IMR-90 (cell line): ENCODE data around the gene IFIT1. TPM values are rescaled to one million over a fixed set of nuclear protein-coding genes. Genes with fewer than 3 reads are reported as not detected.

Source experiments
- ATAC-seq: fragments of 200-7000 bp; cut with Tn5 transposase; 2 replicates; pipeline ENCODE4 v1.9.1; 2020; ENCODE audit warnings: low read depth, mild to moderate bottlenecking, moderate library complexity
- BruUV-seq: library from RNA; stranded (reverse); fragments of 400-500 nt; replicated peaks from 2 replicates; lab custom pipeline; 2021; lab: Mats Ljungman, UMichigan
- CTCF ChIA-PET: fragments of 300-600 bp; formaldehyde crosslinking; extraction: SDS; loops from one replicate; lab custom pipeline; 2021; ENCODE audit warnings: antibody characterized with exemption; lab: Yijun Ruan, JAX
- POLR2A ChIA-PET: fragments of 300-600 bp; sonication (Branson Sonifier 250); formaldehyde crosslinking; loops from one replicate; lab custom pipeline; 2022; ENCODE audit warnings: antibody characterized with exemption; ENCODE audit not compliant: unreplicated experiment; lab: Charles Lee
- DNase-seq: peaks from one replicate; pipeline ENCODE4 v3.0.0; 2013
- H2AFZ ChIP-seq: replicated peaks from 2 replicates; pipeline ENCODE3; 2013; ENCODE audit warnings: low read length, mild to moderate bottlenecking; ENCODE audit not compliant: poor library complexity
- H2AK5ac ChIP-seq: 2 replicates; pipeline ENCODE4 v1.6.1; 2013; ENCODE audit warnings: low read depth, low read length, inconsistent platforms
- H2AK9ac ChIP-seq: replicated peaks from 2 replicates; pipeline ENCODE3; 2013; ENCODE audit warnings: mild to moderate bottlenecking, low read depth, low read length, moderate library complexity; ENCODE audit not compliant: poor library complexity
- H2BK120ac ChIP-seq: 2 replicates; pipeline ENCODE4 v1.6.1; 2013; ENCODE audit warnings: low read depth, low read length, inconsistent platforms
- H2BK15ac ChIP-seq: 3 replicates; pipeline ENCODE4 v1.6.1; 2013; ENCODE audit warnings: low read depth, low read length, inconsistent platforms
- H2BK20ac ChIP-seq: 2 replicates; pipeline ENCODE4 v1.6.1; 2013; ENCODE audit warnings: low read depth, mild to moderate bottlenecking, inconsistent platforms, low read length, moderate library complexity
- H2BK5ac ChIP-seq: 2 replicates; pipeline ENCODE4 v1.6.1; 2013; ENCODE audit warnings: mild to moderate bottlenecking, low read depth, low read length, inconsistent platforms; ENCODE audit not compliant: poor library complexity, severe bottlenecking
- H3K14ac ChIP-seq: replicated peaks from 2 replicates; pipeline ENCODE4 v1.6.1; 2013; ENCODE audit warnings: low read depth, low read length, inconsistent platforms
- H3K18ac ChIP-seq: 2 replicates; pipeline ENCODE4 v1.6.1; 2013; ENCODE audit warnings: low read depth, low read length, control low read depth
- H3K23ac ChIP-seq: 2 replicates; pipeline ENCODE4 v1.6.1; 2013; ENCODE audit warnings: low read depth, low read length, inconsistent platforms
- H3K27ac ChIP-seq: 2 replicates; pipeline ENCODE4 v1.5.1; 2013; ENCODE audit warnings: mild to moderate bottlenecking, control low read depth, low read length; ENCODE audit not compliant: insufficient read depth
- H3K27me3 ChIP-seq: 2 replicates; pipeline ENCODE4 v1.6.1; 2013; ENCODE audit warnings: low read length; ENCODE audit not compliant: control insufficient read depth, insufficient read depth
- H3K36me3 ChIP-seq: 2 replicates; pipeline ENCODE4 v1.6.1; 2013; ENCODE audit warnings: low read length, mixed read lengths; ENCODE audit not compliant: control insufficient read depth, insufficient read depth
- H3K4ac ChIP-seq: 2 replicates; pipeline ENCODE4 v1.6.1; 2013; ENCODE audit warnings: low read depth, low read length, inconsistent platforms
- H3K4me1 ChIP-seq: 2 replicates; pipeline ENCODE4 v1.6.1; 2013; ENCODE audit warnings: low read length, mixed read lengths; ENCODE audit not compliant: control insufficient read depth, insufficient read depth
- H3K4me2 ChIP-seq: 2 replicates; pipeline ENCODE4 v1.6.1; 2013; ENCODE audit warnings: low read depth, mild to moderate bottlenecking, control low read depth, low read length, moderate library complexity
- H3K4me3 ChIP-seq: 2 replicates; pipeline ENCODE4 v1.5.1; 2013; ENCODE audit warnings: low read depth, mild to moderate bottlenecking, control low read depth, low read length, moderate library complexity; ENCODE audit not compliant: insufficient read depth
- H3K56ac ChIP-seq: 2 replicates; pipeline ENCODE4 v1.6.1; 2013; ENCODE audit warnings: low read length, inconsistent platforms; ENCODE audit not compliant: insufficient read depth; ENCODE audit errors: extremely low read depth
- H3K79me1 ChIP-seq, 2 experiments: 2 replicates each; pipeline ENCODE4 v1.6.1; 2013; ENCODE audit warnings: low read length in 2 of 2, inconsistent platforms in 1 of 2, low read depth in 1 of 2
- H3K9ac ChIP-seq: 2 replicates; pipeline ENCODE4 v1.6.1; 2013; ENCODE audit warnings: low read depth, low read length, control low read depth
- H3K9me1 ChIP-seq: 2 replicates; pipeline ENCODE4 v1.6.1; 2013; ENCODE audit warnings: low read length, inconsistent platforms; ENCODE audit not compliant: insufficient read depth
- H3K9me3 ChIP-seq: 2 replicates; pipeline ENCODE4 v1.6.1; 2013; ENCODE audit warnings: low read length; ENCODE audit not compliant: control insufficient read depth, insufficient read depth
- H4K20me1 ChIP-seq: 2 replicates; pipeline ENCODE4 v1.6.1; 2013; ENCODE audit warnings: low read length, inconsistent platforms; ENCODE audit not compliant: insufficient read depth
- H4K5ac ChIP-seq: 2 replicates; pipeline ENCODE4 v1.6.1; 2013; ENCODE audit warnings: mild to moderate bottlenecking, low read depth, low read length, control low read depth
- H4K8ac ChIP-seq, 2 experiments: 2 replicates each; pipeline ENCODE4 v1.6.1; 2013; ENCODE audit warnings: low read depth in 2 of 2, low read length in 2 of 2, control low read depth in 1 of 2, inconsistent platforms in 1 of 2
- H4K91ac ChIP-seq: 2 replicates; pipeline ENCODE4 v1.6.1; 2013; ENCODE audit warnings: low read depth, low read length, inconsistent platforms; ENCODE audit not compliant: insufficient read depth
- CEBPB ChIP-seq: IDR thresholded peaks from 2 replicates; pipeline ENCODE4 v1.6.1; 2012; ENCODE audit warnings: low read depth, low read length, improper control_type of control experiment
- CHD1 ChIP-seq: IDR thresholded peaks from 2 replicates; pipeline ENCODE4 v1.6.1; 2012; ENCODE audit warnings: low read depth, low read length, improper control_type of control experiment
- FOS ChIP-seq: fragments of 150-350 bp; IDR thresholded peaks from 2 replicates; pipeline ENCODE4 v1.6.1; 2016; ENCODE audit warnings: low read depth, low read length
- MAFK ChIP-seq: IDR thresholded peaks from 2 replicates; pipeline ENCODE4 v1.6.1; 2012; ENCODE audit warnings: low read depth, low read length, improper control_type of control experiment
- MAZ ChIP-seq: IDR thresholded peaks from 2 replicates; pipeline ENCODE4 v1.6.1; 2012; ENCODE audit warnings: low read depth, mild to moderate bottlenecking, low read length, improper control_type of control experiment, moderate library complexity, borderline replicate concordance
- NFE2L2 ChIP-seq: fragments of 150-350 bp; IDR thresholded peaks from 2 replicates; pipeline ENCODE4 v1.6.1; 2016; ENCODE audit warnings: low read depth, mild to moderate bottlenecking, low read length
- POLR2A ChIP-seq: IDR thresholded peaks from 2 replicates; pipeline ENCODE4 v1.6.1; 2012; ENCODE audit warnings: mild to moderate bottlenecking, low read depth, low read length
- RAD21 ChIP-seq: IDR thresholded peaks from 2 replicates; pipeline ENCODE4 v1.6.1; 2012; ENCODE audit warnings: low read length, improper control_type of control experiment
- RCOR1 ChIP-seq: IDR thresholded peaks from 2 replicates; pipeline ENCODE4 v1.6.1; 2012; ENCODE audit warnings: mild to moderate bottlenecking, low read length, improper control_type of control experiment; ENCODE audit not compliant: insufficient replicate concordance
- SMC3 ChIP-seq: fragments of 150-350 bp; IDR thresholded peaks from 2 replicates; pipeline ENCODE4 v1.6.1; 2016; ENCODE audit warnings: low read depth, mild to moderate bottlenecking, antibody characterized with exemption, low read length, moderate library complexity
- dilution Hi-C: fragments of 300-500 bp; cut with HindIII; formaldehyde crosslinking; loops from one replicate; pipeline ENCODE4 v1.14.3; 2018; ENCODE audit warnings: low sequenced_read_pairs; ENCODE audit not compliant: unreplicated experiment
- in situ Hi-C: fragments of 300-500 bp; cut with MboI; formaldehyde crosslinking; loops from 3 replicates; pipeline ENCODE4 v1.14.3; 2019; ENCODE audit warnings: low sequenced_read_pairs, inconsistent platforms, mixed read lengths
- intact Hi-C: fragments of 100-400 bp; cut with micrococcal nuclease; formaldehyde crosslinking; loops from 2 replicates; pipeline ENCODE4 v1.10.0; 2022
- polyA plus RNA-seq, 3 experiments: library from polyadenylated mRNA; depleted of rRNA; stranded (reverse); fragments of >200 nt; gene quantifications; 2 replicates each; pipeline ENCODE4 v1.2.3, GENCODE V29; 2012; ENCODE audit warnings: low replicate concordance in 1 of 3
- total RNA-seq: library from RNA; depleted of rRNA; stranded (reverse); fragments of >200 nt; gene quantifications from 2 replicates; pipeline ENCODE4 v1.2.3, GENCODE V29; 2012
- TF ChIP-seq, protein P1 (sequence below): fragments of 150-350 bp; IDR thresholded peaks from 2 replicates; pipeline ENCODE4 v1.6.1; 2016; ENCODE audit warnings: low read depth, mild to moderate bottlenecking, low read length, moderate library complexity, borderline replicate concordance
- TF ChIP-seq, protein P2 (sequence below): conservative IDR thresholded peaks from 2 replicates; pipeline ENCODE4 v1.5.1; 2012; ENCODE audit warnings: mild to moderate bottlenecking, low read depth, low read length, improper control_type of control experiment
- TF ChIP-seq, protein P3 (sequence below): fragments of 150-350 bp; IDR thresholded peaks from 2 replicates; pipeline ENCODE4 v1.6.1; 2017; ENCODE audit warnings: mild to moderate bottlenecking, antibody characterized with exemption, low read length, low read depth

Gene IFIT1
- total and polyA plus RNA-seq, 2 of the 4 experiments (the other 2 are of a cell fraction) = 6.1 to 6.8 TPM

DNA sequence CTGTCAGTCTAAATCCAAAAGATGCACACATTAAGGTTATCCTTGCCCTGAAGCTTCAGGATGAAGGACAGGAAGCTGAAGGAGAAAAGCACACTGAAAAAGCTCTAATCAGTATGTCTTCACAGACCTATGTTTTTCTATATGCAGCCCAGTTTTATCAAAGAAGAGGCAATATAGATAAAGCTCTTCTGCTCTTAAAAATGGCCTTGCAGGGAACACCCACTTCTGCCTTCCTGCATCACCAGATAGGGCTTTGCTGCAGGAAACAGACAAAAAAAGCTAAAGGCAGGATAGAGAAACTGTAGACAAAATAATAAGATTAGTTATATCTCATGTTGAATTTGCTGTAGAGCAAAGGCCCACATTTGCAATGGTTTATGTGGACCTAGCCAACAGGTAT, 29.5 kb upstream of the IFIT1 start:
- Histone ChIP-seq H3K36me3 (no peaks in the 10 kb centered on the region), H3K23ac (no peak overlapping the region), H3K79me1 (no peaks in the 10 kb centered on the region), H3K56ac (no peak overlapping the region), H2AK9ac (no peak overlapping the region), H4K20me1 (no peaks in the 10 kb centered on the region), H2AK5ac (no peak overlapping the region), H4K91ac (no peak overlapping the region), H3K4me2 (no peak overlapping the region), H2BK15ac (no peak overlapping the region), H3K14ac (no peak overlapping the region), H4K8ac (no peak overlapping the region), H4K5ac (no peak overlapping the region), H3K9me1 (no peaks in the 10 kb centered on the region), H3K27ac (no peak overlapping the region), H2AFZ (no peak overlapping the region), H3K9ac (no peak overlapping the region), H3K4me3 (no peak overlapping the region), H3K18ac (no peak overlapping the region), H2BK20ac (no peak overlapping the region), H2BK5ac (no peak overlapping the region), H3K9me3 (no peaks in the 10 kb centered on the region), H3K27me3 (no peaks in the 10 kb centered on the region), H2BK120ac (no peak overlapping the region), H3K4ac (no peak overlapping the region), H3K4me1 (no peaks in the 10 kb centered on the region)
- no TSS peak for BruUV-seq
- dilution Hi-C loops (no loop called here), intact Hi-C loops (no loop called here), in situ Hi-C loops (no loop called here)
- ChIA-PET CTCF (no interaction called here), POLR2A (no interaction called here)
- ATAC-seq = no peak
- TF ChIP-seq CHD1 = no peak
- no peak for TF ChIP-seq POLR2A
- TF ChIP-seq MAFK = no peak
- TF ChIP-seq, protein P1, sequence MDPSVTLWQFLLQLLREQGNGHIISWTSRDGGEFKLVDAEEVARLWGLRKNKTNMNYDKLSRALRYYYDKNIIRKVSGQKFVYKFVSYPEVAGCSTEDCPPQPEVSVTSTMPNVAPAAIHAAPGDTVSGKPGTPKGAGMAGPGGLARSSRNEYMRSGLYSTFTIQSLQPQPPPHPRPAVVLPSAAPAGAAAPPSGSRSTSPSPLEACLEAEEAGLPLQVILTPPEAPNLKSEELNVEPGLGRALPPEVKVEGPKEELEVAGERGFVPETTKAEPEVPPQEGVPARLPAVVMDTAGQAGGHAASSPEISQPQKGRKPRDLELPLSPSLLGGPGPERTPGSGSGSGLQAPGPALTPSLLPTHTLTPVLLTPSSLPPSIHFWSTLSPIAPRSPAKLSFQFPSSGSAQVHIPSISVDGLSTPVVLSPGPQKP = no peak
- TF ChIP-seq, protein P2, sequence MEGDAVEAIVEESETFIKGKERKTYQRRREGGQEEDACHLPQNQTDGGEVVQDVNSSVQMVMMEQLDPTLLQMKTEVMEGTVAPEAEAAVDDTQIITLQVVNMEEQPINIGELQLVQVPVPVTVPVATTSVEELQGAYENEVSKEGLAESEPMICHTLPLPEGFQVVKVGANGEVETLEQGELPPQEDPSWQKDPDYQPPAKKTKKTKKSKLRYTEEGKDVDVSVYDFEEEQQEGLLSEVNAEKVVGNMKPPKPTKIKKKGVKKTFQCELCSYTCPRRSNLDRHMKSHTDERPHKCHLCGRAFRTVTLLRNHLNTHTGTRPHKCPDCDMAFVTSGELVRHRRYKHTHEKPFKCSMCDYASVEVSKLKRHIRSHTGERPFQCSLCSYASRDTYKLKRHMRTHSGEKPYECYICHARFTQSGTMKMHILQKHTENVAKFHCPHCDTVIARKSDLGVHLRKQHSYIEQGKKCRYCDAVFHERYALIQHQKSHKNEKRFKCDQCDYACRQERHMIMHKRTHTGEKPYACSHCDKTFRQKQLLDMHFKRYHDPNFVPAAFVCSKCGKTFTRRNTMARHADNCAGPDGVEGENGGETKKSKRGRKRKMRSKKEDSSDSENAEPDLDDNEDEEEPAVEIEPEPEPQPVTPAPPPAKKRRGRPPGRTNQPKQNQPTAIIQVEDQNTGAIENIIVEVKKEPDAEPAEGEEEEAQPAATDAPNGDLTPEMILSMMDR = no peak
- TF ChIP-seq, protein P3, sequence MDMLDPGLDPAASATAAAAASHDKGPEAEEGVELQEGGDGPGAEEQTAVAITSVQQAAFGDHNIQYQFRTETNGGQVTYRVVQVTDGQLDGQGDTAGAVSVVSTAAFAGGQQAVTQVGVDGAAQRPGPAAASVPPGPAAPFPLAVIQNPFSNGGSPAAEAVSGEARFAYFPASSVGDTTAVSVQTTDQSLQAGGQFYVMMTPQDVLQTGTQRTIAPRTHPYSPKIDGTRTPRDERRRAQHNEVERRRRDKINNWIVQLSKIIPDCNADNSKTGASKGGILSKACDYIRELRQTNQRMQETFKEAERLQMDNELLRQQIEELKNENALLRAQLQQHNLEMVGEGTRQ = no peak
- TF ChIP-seq SMC3 = no peak
- TF ChIP-seq CEBPB = no peak
- no peak for TF ChIP-seq RCOR1
- TF ChIP-seq MAZ = no peak
- TF ChIP-seq NFE2L2 = no peak
- no peak for TF ChIP-seq RAD21
- TF ChIP-seq FOS = no peak
- no peak for DNase-seq
